AG04449 (cell line): ENCODE data around the gene KIF18B.

Experiments
- CTCF ChIA-PET: fragments of 350-600 bp; formaldehyde crosslinking; extraction: SDS; loops from one replicate; lab custom pipeline; 2021; ENCODE audit warnings: antibody characterized with exemption; lab: Yijun Ruan, JAX
- POLR2A ChIA-PET: fragments of 400-600, 350-600 bp; formaldehyde crosslinking; extraction: SDS; loops from one replicate; lab custom pipeline; 2020; ENCODE audit warnings: antibody characterized with exemption, inconsistent platforms; lab: Yijun Ruan, JAX
- DNase-seq: peaks from one replicate; pipeline ENCODE4 v3.0.0-alpha.2; 2010; ENCODE audit warnings: low read depth, low spot score
- H3K4me3 ChIP-seq: 2 replicates; pipeline ENCODE4 v1.5.1; 2011; ENCODE audit warnings: low read depth, mild to moderate bottlenecking, control low read depth, low read length
- CTCF ChIP-seq: IDR thresholded peaks from one replicate; pipeline ENCODE4 v1.5.1; 2011; ENCODE audit warnings: mild to moderate bottlenecking, moderate library complexity, low read length, control low read depth, inconsistent platforms; ENCODE audit not compliant: insufficient read depth; ENCODE audit errors: missing control alignments

The KIF18B gene

GRCh38 chr17:44947461-44948314 lies at the start of gene KIF18B:
Gene KIF18B, minus strand, starts transcription at chr17:44947773. Its CDS starts 11,429 bp downstream, at chr17:44936344.
- TF ChIP-seq CTCF, result no peak
- CTCF ChIA-PET, result no interaction called here

GRCh38 chr17:44996304-44996703 lies 48.7 kb upstream of the KIF18B start:
- DNase-seq, result no peak
- no peak overlapping the region for H3K4me3 ChIP-seq
- POLR2A ChIA-PET, result no interaction called here
- no peak for TF ChIP-seq CTCF
- CTCF ChIA-PET, result interaction anchor here (0.7 to 1.2 kb wide), 3 partner anchors 21 to 76 kb away, joined by 3 read pairs; no protein-coding TSS in a partner anchor

More at GRCh38 chr17:44947461-44948314, at the start of gene KIF18B:
- POLR2A ChIA-PET, result interaction anchor here (0.5 kb wide), 1 partner anchor 11 kb away, joined by 3 read pairs; no protein-coding TSS in a partner anchor
- DNase-seq, result peak; percentile 68
- peak within 1 kb of the TSS; percentile 91 for H3K4me3 ChIP-seq

DNA sequence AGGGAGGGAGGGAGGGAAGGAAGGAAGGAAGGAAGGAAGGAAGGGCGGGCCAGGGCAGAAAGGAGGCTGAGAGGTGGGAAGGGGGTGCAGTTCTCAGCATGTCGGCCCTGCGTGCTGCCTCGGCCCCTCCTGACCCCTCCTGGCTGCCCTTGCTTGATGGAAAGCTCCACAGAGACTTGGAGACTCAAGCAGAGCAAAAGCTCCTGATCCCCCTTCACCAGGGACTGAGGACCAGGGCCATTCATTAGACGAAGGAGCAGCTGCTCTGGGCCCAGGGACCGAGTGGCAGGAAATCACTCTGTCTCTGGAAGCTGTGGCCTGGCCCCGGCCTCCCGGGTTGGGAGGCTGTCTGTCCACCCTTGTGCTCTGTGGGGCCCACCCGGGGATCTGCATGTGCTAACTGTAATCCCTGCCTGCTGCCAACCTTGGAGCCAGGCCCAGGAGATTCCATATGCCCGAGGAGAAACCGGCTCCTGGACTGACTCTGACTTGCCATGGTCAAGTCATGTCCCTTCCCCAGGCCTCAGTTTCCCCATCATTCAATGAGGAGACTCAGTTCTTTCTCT lies 47.9 kb upstream of the KIF18B start:
- CTCF ChIA-PET, result interaction anchor here (0.7 to 2.7 kb wide), 4 partner anchors 22 to 75 kb away, joined by 3 to 6 read pairs (median 3); no protein-coding TSS in a partner anchor
- TF ChIP-seq CTCF, result no peak
- no peak for DNase-seq
- no peak overlapping the region for H3K4me3 ChIP-seq
- POLR2A ChIA-PET, result no interaction called here

DNA sequence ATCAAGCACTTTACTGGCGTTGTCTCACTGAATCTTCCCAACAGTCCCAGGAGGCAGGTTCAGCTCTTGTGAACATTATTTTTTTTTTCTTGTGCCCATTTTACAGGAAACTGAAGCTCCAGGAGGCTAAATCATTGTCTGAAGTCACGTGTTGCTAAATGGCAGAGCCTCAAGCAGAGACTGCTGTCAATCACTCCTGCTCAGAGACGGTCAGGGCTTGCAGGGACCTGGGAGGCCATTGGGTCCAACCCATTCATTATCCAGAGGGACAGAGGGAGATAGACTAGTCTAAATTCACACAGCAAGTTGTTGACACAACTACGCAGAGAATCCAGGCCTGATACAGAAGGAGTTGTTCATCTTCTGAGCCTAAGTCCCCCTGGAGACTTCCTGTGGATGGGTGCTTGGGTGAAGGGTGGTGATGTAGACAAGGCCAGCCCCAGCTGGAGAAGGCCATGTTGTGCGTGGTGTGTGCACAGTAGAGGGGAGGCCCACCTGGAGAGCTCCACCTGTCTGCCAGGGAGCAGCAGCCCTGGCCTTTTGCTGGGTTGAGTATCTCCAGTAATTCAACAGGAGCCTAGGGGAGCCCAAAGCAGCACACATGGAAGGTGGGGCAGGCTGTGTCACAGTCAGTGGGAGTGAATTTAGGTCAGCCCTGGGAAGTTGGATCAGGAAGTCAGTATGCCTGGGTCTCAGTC lies 44.8 kb upstream of the KIF18B start:
- no peak for DNase-seq
- TF ChIP-seq CTCF, result no peak
- no peak overlapping the region for H3K4me3 ChIP-seq
- ChIA-PET CTCF (interaction anchor here (0.8 to 2.1 kb wide), 6 partner anchors 15 to 74 kb away, joined by 3 to 10 read pairs (median 5); no protein-coding TSS in a partner anchor), POLR2A (no interaction called here)

DNA sequence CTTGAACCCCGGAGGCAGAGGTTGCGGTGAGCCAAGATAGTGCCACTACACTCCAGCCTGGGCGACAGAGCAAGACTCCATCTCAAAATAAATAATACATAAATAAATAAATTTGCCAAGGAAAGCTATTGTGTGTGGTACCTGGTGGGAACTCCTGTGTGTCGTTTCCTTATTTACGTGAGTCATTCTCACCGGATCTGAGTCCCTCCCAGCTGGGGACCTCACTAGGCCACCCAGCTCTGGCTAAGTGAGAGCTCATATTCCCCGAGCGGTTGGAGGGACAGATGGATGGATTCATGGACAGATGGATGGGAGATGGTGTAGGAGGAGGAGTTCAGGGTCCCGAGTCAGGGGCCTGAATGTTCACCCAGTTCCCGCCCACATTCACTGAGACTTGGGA lies 43.4 kb upstream of the KIF18B start:
- ChIA-PET POLR2A (no interaction called here), CTCF (interaction anchor here (0.8 to 2.1 kb wide), 7 partner anchors 9 to 74 kb away, joined by 3 to 10 read pairs (median 3); no protein-coding TSS in a partner anchor)

More for the DNA sequence above, 43.4 kb upstream of the KIF18B start:
- TF ChIP-seq CTCF, result no peak
- H3K4me3 ChIP-seq, result no peak overlapping the region
- DNase-seq, result no peak
